Activated CD4-positive, CD25-positive, alpha-beta regulatory T cell treated with anti-CD3 and anti-CD28 coated beads, Interleukin-2, amount 50 U/mL, for 72 hours (primary cell): ENCODE results near the gene VMAC.

Source experiments
- DNase-seq: peaks from one replicate; pipeline ENCODE4 v3.0.0; 2021

The VMAC gene

GRCh38 chr19:5955636-5955935 lies 50.9 kb downstream of the VMAC start:
- no peak for DNase-seq

- no peak for DNase-seq
Observed at GRCh38 chr19:5956323-5956722, 51.7 kb downstream of the VMAC start.

GRCh38 chr19:5956728-5957127 lies 52.1 kb downstream of the VMAC start:
- DNase-seq: no peak

GRCh38 chr19:5957170-5957569 lies 52.5 kb downstream of the VMAC start:
- no peak for DNase-seq

GRCh38 chr19:5958074-5958850 lies 53.6 kb downstream of the VMAC start:
- no peak for DNase-seq

GRCh38 chr19:5958851-5959122 lies 54.1 kb downstream of the VMAC start:
- no peak for DNase-seq

GRCh38 chr19:5959260-5960004 lies 54.8 kb downstream of the VMAC start:
- DNase-seq: no peak
